Neural cell (in vitro differentiated cells): ENCODE data around the gene RILPL1. TPM values are rescaled to one million over a fixed set of nuclear protein-coding genes. Genes with fewer than 3 reads are reported as not detected.

Experiments
- H2AFZ ChIP-seq: fragments of 200-600, 300-800 bp; sonication (generic), shearing (Covaris generic); 2 replicates; pipeline ENCODE4 v1.6.0; 2014; ENCODE audit warnings: low read depth, mild to moderate bottlenecking, antibody characterized with exemption, low read length, moderate library complexity
- H3F3A ChIP-seq: fragments of 200-600 bp; shearing (Covaris generic); 2 replicates; pipeline ENCODE4 v1.6.1; 2016; ENCODE audit warnings: mild to moderate bottlenecking, moderate library complexity, mixed read lengths, antibody characterized with exemption, low read length; ENCODE audit not compliant: insufficient read depth, poor library complexity, severe bottlenecking
- H3K27ac ChIP-seq: fragments of 200-600, 300-800 bp; sonication (generic), shearing (Covaris generic); 2 replicates; pipeline ENCODE4 v1.5.1; 2014; ENCODE audit warnings: mild to moderate bottlenecking, low read length, moderate library complexity
- H3K27me3 ChIP-seq: fragments of 300-800, 200-600 bp; sonication (generic), shearing (Covaris generic); 2 replicates; pipeline ENCODE4 v1.6.0; 2014; ENCODE audit warnings: mild to moderate bottlenecking, low read depth, low read length, moderate library complexity; ENCODE audit not compliant: insufficient read depth
- H3K36me3 ChIP-seq: fragments of 300-800, 200-600 bp; sonication (generic), shearing (Covaris generic); 2 replicates; pipeline ENCODE4 v1.5.1; 2014; ENCODE audit warnings: mild to moderate bottlenecking, antibody characterized with exemption, low read length, moderate library complexity; ENCODE audit not compliant: insufficient read depth
- H3K4me2 ChIP-seq: fragments of 300-800, 200-600 bp; sonication (generic), shearing (Covaris generic); 2 replicates; pipeline ENCODE4 v1.6.0; 2014; ENCODE audit warnings: mild to moderate bottlenecking, low read length
- H3K4me3 ChIP-seq: fragments of 300-800, 200-600 bp; sonication (generic), shearing (Covaris generic); 2 replicates; pipeline ENCODE4 v1.5.1; 2014; ENCODE audit warnings: mild to moderate bottlenecking, low read length, moderate library complexity
- H3K79me2 ChIP-seq: fragments of 200-600 bp; shearing (Covaris generic); replicated peaks from 2 replicates; pipeline ENCODE4 v1.6.0; 2014; ENCODE audit warnings: mild to moderate bottlenecking, low read length, moderate library complexity; ENCODE audit not compliant: insufficient read depth
- H3K9ac ChIP-seq: fragments of 300-800, 200-600 bp; sonication (generic), shearing (Covaris generic); 2 replicates; pipeline ENCODE4 v1.6.1; 2016; ENCODE audit warnings: mild to moderate bottlenecking, low read length, mixed read lengths
- H3K9me2 ChIP-seq: fragments of 200-600 bp; shearing (Covaris generic); 2 replicates; pipeline ENCODE4 v1.6.1; 2016; ENCODE audit warnings: mild to moderate bottlenecking, low read length, mixed read lengths; ENCODE audit not compliant: insufficient read depth
- H3K9me3 ChIP-seq: fragments of 200-600, 300-800 bp; sonication (generic), shearing (Covaris generic); 2 replicates; pipeline ENCODE4 v1.6.1; 2016; ENCODE audit warnings: mild to moderate bottlenecking, mixed run types, low read length, moderate library complexity, mixed read lengths
- H4K20me1 ChIP-seq: fragments of 200-600 bp; shearing (Covaris generic); 2 replicates; pipeline ENCODE4 v1.6.1; 2016; ENCODE audit warnings: mild to moderate bottlenecking, mixed run types; ENCODE audit not compliant: insufficient read depth
- EP300 ChIP-seq: fragments of 450-650 bp; conservative IDR thresholded peaks from 2 replicates; pipeline ENCODE4 v1.6.1; 2014; ENCODE audit warnings: antibody characterized with exemption, mild to moderate bottlenecking, moderate library complexity; ENCODE audit not compliant: poor library complexity, severe bottlenecking
- EZH2 ChIP-seq: fragments of 200-600, 300-800 bp; shearing (Covaris generic), sonication (generic); IDR thresholded peaks from 2 replicates; pipeline ENCODE4 v1.6.1; 2014; ENCODE audit warnings: antibody characterized with exemption, low read length, borderline replicate concordance, mild to moderate bottlenecking; ENCODE audit not compliant: insufficient read depth, poor library complexity, severe bottlenecking
- MXI1 ChIP-seq: fragments of 450-650 bp; conservative IDR thresholded peaks from 2 replicates; pipeline ENCODE4 v1.6.1; 2014; ENCODE audit warnings: antibody characterized with exemption, mild to moderate bottlenecking; ENCODE audit not compliant: poor library complexity, severe bottlenecking
- POLR2AphosphoS5 ChIP-seq: IDR thresholded peaks from 2 replicates; pipeline ENCODE4 v1.6.1; 2012
- RAD21 ChIP-seq: fragments of 450-650 bp; conservative IDR thresholded peaks from 2 replicates; pipeline ENCODE4 v1.6.1; 2014; ENCODE audit warnings: antibody characterized with exemption, mild to moderate bottlenecking, moderate library complexity
- SMC3 ChIP-seq: fragments of 450-650 bp; conservative IDR thresholded peaks from 2 replicates; pipeline ENCODE4 v1.6.1; 2014; ENCODE audit warnings: antibody characterized with exemption, mild to moderate bottlenecking, moderate library complexity; ENCODE audit not compliant: poor library complexity
- TAF1 ChIP-seq: IDR thresholded peaks from 2 replicates; pipeline ENCODE4 v1.6.1; 2012; ENCODE audit warnings: low read depth
- polyA plus RNA-seq: library from polyadenylated mRNA; depleted of rRNA; stranded (reverse); fragments of >200 nt; gene quantifications from 2 replicates; pipeline ENCODE4 v1.2.3, GENCODE V29; 2014
- TF ChIP-seq, protein P1 (sequence below): fragments of 450-650 bp; IDR thresholded peaks from 2 replicates; pipeline ENCODE4 v1.5.1; 2014; ENCODE audit warnings: antibody characterized with exemption, mild to moderate bottlenecking, moderate library complexity; ENCODE audit not compliant: poor library complexity, severe bottlenecking
- TF ChIP-seq, protein P2 (sequence below): IDR thresholded peaks from 2 replicates; pipeline ENCODE4 v1.6.1; 2012; ENCODE audit warnings: borderline replicate concordance

Gene RILPL1
- polyA plus RNA-seq, 1 donor from 2014 or later: 1.4 TPM

DNA sequence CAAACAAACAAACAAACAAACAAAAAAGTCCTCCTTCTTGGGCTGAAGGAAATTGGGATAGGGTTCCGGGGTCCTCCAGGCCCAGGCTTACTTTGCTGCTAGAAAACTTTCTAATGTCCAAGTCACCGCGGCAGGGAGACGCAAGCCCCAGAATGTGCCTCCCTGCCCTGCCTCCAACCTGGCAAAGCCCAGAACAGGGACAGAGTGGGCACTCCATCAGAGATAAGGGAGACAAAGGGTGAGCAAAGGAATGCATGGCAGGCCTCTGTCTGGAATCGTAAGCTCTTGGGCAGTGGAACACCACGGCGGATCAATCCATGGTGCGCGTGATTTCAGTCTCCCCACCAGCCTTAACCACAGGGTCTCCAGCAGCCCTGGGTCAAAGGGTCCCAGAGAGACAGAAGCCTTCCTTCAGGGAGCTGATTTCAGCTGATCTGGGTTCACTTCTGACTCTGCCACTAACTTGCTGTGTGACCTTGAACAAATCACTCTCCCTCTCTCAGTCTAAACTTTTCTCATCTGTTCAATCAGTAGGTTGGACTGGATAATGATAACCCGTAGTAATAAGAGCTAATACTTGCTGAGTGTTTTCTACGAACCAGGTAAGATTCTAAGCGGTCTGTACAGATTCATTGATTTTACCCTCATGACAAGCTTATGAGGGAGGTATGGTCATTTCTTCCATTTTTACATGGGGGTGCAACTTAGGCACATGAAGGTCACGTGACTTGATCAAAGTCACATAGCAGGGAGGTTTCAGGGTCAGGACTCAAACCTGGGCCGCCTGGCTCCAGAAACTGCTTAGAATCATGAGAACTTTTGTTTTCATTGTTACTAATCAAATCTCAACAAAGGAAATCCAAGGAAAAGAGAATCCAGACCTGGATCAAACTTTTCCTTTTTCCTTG, 12.7 kb downstream of the RILPL1 start:
- no peak for TF ChIP-seq SMC3
- no peak for TF ChIP-seq MXI1
- TF ChIP-seq, protein P1, sequence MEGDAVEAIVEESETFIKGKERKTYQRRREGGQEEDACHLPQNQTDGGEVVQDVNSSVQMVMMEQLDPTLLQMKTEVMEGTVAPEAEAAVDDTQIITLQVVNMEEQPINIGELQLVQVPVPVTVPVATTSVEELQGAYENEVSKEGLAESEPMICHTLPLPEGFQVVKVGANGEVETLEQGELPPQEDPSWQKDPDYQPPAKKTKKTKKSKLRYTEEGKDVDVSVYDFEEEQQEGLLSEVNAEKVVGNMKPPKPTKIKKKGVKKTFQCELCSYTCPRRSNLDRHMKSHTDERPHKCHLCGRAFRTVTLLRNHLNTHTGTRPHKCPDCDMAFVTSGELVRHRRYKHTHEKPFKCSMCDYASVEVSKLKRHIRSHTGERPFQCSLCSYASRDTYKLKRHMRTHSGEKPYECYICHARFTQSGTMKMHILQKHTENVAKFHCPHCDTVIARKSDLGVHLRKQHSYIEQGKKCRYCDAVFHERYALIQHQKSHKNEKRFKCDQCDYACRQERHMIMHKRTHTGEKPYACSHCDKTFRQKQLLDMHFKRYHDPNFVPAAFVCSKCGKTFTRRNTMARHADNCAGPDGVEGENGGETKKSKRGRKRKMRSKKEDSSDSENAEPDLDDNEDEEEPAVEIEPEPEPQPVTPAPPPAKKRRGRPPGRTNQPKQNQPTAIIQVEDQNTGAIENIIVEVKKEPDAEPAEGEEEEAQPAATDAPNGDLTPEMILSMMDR: no peak
- TF ChIP-seq EZH2: no peak
- no peak for TF ChIP-seq POLR2AphosphoS5
- no peak for TF ChIP-seq TAF1
- no peak for TF ChIP-seq RAD21
- TF ChIP-seq, protein P2, sequence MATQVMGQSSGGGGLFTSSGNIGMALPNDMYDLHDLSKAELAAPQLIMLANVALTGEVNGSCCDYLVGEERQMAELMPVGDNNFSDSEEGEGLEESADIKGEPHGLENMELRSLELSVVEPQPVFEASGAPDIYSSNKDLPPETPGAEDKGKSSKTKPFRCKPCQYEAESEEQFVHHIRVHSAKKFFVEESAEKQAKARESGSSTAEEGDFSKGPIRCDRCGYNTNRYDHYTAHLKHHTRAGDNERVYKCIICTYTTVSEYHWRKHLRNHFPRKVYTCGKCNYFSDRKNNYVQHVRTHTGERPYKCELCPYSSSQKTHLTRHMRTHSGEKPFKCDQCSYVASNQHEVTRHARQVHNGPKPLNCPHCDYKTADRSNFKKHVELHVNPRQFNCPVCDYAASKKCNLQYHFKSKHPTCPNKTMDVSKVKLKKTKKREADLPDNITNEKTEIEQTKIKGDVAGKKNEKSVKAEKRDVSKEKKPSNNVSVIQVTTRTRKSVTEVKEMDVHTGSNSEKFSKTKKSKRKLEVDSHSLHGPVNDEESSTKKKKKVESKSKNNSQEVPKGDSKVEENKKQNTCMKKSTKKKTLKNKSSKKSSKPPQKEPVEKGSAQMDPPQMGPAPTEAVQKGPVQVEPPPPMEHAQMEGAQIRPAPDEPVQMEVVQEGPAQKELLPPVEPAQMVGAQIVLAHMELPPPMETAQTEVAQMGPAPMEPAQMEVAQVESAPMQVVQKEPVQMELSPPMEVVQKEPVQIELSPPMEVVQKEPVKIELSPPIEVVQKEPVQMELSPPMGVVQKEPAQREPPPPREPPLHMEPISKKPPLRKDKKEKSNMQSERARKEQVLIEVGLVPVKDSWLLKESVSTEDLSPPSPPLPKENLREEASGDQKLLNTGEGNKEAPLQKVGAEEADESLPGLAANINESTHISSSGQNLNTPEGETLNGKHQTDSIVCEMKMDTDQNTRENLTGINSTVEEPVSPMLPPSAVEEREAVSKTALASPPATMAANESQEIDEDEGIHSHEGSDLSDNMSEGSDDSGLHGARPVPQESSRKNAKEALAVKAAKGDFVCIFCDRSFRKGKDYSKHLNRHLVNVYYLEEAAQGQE: no peak
- TF ChIP-seq EP300: no peak
- Histone ChIP-seq H3K36me3 (no peaks in the 10 kb centered on the region), H3K9me3 (no peaks in the 10 kb centered on the region), H3K9me2 (no peaks in the 10 kb centered on the region), H3K9ac (no peak overlapping the region), H3K27me3 (no peaks in the 10 kb centered on the region), H2AFZ (no peak overlapping the region), H4K20me1 (no peaks in the 10 kb centered on the region), H3K79me2 (no peaks in the 10 kb centered on the region), H3F3A (no peaks in the 10 kb centered on the region), H3K4me3 (no peak overlapping the region), H3K27ac (no peak overlapping the region), H3K4me2 (no peak overlapping the region)

DNA sequence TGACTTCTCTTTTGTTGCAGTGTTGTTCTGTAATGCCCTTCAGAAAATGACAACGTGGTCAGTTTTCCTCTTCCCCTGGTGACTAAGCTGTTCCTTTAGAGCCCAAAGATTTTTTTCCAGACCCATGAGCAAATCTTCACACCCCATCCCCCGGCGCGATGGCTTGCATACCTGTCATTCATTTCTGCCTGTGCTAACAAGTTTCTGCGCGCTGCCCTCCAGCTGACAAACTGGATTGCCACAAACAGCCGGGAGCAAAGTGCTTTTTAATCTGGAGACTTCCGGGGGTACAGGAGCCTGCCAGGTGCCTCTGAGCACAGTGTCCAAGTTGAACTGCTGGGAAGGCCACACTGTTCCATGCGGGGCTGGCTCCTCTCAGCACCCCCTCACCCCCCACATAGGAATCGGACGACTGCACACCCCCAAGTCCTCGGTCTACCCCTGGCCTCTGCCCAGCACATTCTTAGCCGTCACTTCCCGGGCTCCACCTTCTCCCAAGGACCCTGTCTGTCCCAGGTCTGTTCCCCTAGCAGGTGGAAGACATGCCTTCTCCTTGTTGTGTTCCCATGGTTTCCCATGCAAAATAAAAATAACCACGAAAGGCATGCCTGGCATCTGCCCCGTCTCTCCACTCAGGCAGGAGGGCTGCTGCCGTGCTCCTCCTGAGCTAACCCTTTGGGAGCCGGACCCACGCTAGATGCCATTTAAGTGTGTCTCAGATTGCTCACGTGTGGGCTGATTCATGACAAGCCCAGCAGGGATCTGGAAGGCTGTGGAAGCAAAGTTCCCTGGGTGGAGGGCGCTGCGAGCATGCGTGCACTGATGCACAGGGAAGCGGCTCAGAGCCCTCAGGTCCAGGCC, 14.1 kb downstream of the RILPL1 start:
- Histone ChIP-seq H3K9ac (no peak overlapping the region), H3K9me2 (no peaks in the 10 kb centered on the region), H3K79me2 (no peaks in the 10 kb centered on the region), H3K27me3 (no peaks in the 10 kb centered on the region), H3K4me2 (no peak overlapping the region), H3F3A (no peaks in the 10 kb centered on the region), H2AFZ (no peak overlapping the region), H3K27ac (no peak overlapping the region), H3K36me3 (no peaks in the 10 kb centered on the region), H4K20me1 (no peaks in the 10 kb centered on the region), H3K4me3 (no peak overlapping the region), H3K9me3 (no peaks in the 10 kb centered on the region)
- TF ChIP-seq RAD21: no peak
- TF ChIP-seq, protein P2: no peak
- TF ChIP-seq POLR2AphosphoS5: no peak
- TF ChIP-seq MXI1: no peak
- no peak for TF ChIP-seq EZH2
- TF ChIP-seq SMC3: no peak
- TF ChIP-seq EP300: no peak
- no peak for TF ChIP-seq TAF1
- TF ChIP-seq, protein P1: no peak
